CD4-positive, alpha-beta T cell treated with Interleukin-6 for 4 hours (primary cell): Measurements from ENCODE around the gene CACNA1A.
"Not testable (repeated sequence)": the region's sequence is repeated elsewhere in the genome, so short reads cannot be mapped to it uniquely, and the experiment has no call there.

Source experiments
- DNase-seq: peaks from one replicate; pipeline ENCODE4 v3.0.0-alpha.2; 2020; ENCODE audit warnings: mixed read lengths

The CACNA1A gene

GRCh38 chr19:13267889-13268288 lies 238.4 kb downstream of the CACNA1A start:
- DNase-seq, result no peak

GRCh38 chr19:13267131-13267530 lies 239.1 kb downstream of the CACNA1A start:
- no peak for DNase-seq

GRCh38 chr19:13262450-13262849 lies 243.8 kb downstream of the CACNA1A start:
- no peak for DNase-seq

GRCh38 chr19:13260883-13261653 lies 245.2 kb downstream of the CACNA1A start:
- DNase-seq, result peak; percentile 13

GRCh38 chr19:13256918-13257317 lies 249.4 kb downstream of the CACNA1A start:
- no peak for DNase-seq

- not testable (repeated sequence) for DNase-seq
Observed at GRCh38 chr19:13256398-13256797, 249.9 kb downstream of the CACNA1A start.

- no peak for DNase-seq
Observed at GRCh38 chr19:13255719-13256059, 250.6 kb downstream of the CACNA1A start.

- no peak for DNase-seq
Observed at GRCh38 chr19:13255041-13255718, 251.1 kb downstream of the CACNA1A start.

- no peak for DNase-seq
Observed at GRCh38 chr19:13252569-13253335, 253.5 kb downstream of the CACNA1A start.

- DNase-seq, result no peak
Observed at GRCh38 chr19:13244920-13245319, 261.4 kb downstream of the CACNA1A start.

- DNase-seq, result peak; percentile 24
Observed at GRCh38 chr19:13241231-13242104, 264.8 kb downstream of the CACNA1A start.

GRCh38 chr19:13240312-13241022 lies 265.8 kb downstream of the CACNA1A start:
- DNase-seq, result no peak

- no peak for DNase-seq
Observed at GRCh38 chr19:13238891-13239534, 267.3 kb downstream of the CACNA1A start.

- peak; percentile 77 for DNase-seq
Observed at GRCh38 chr19:13234518-13234917, 271.8 kb downstream of the CACNA1A start.

- no peak for DNase-seq
Observed at GRCh38 chr19:13231663-13232062, 274.6 kb downstream of the CACNA1A start.

- no peak for DNase-seq
Observed at GRCh38 chr19:13229246-13229645, 277.0 kb downstream of the CACNA1A start.

- DNase-seq, result no peak
Observed at GRCh38 chr19:13228561-13228960, 277.7 kb downstream of the CACNA1A start.

- DNase-seq, result no peak
Observed at GRCh38 chr19:13226983-13227382, 279.3 kb downstream of the CACNA1A start.

- no peak for DNase-seq
Observed at GRCh38 chr19:13225973-13226865, 280.1 kb downstream of the CACNA1A start.

- no peak for DNase-seq
Observed at GRCh38 chr19:13225085-13225484, 281.2 kb downstream of the CACNA1A start.
